Stomach smooth muscle (tissue), 2 donors: Measurements from ENCODE around the gene SYTL3.

Experiments
- H3K27ac ChIP-seq: one replicate; pipeline ENCODE4 v1.7.0; 2013; ENCODE audit warnings: mild to moderate bottlenecking, low read length, inconsistent platforms
- H3K27me3 ChIP-seq, 2 donors: one replicate each; pipeline ENCODE4 v1.7.0; 2013; ENCODE audit warnings: low read length in 2 of 2; ENCODE audit not compliant: insufficient read depth in 2 of 2, control insufficient read depth in 1 of 2
- H3K36me3 ChIP-seq, 2 donors: one replicate each; pipeline ENCODE4 v1.7.0; 2013; ENCODE audit warnings: low read length in 2 of 2; ENCODE audit not compliant: control insufficient read depth in 2 of 2, insufficient read depth in 2 of 2
- H3K4me1 ChIP-seq: one replicate; pipeline ENCODE4 v1.7.0; 2013; ENCODE audit warnings: low read length; ENCODE audit not compliant: control insufficient read depth, insufficient read depth
- H3K4me3 ChIP-seq, 2 donors: one replicate each; pipeline ENCODE4 v1.7.0; 2013; ENCODE audit warnings: low read length in 2 of 2
- H3K9ac ChIP-seq, 2 donors: one replicate each; pipeline ENCODE4 v1.7.0; 2013; ENCODE audit warnings: low read length in 2 of 2, mild to moderate bottlenecking in 1 of 2
- H3K9me3 ChIP-seq, 2 donors: one replicate each; pipeline ENCODE4 v1.7.0; 2013; ENCODE audit warnings: low read length in 2 of 2; ENCODE audit not compliant: control insufficient read depth in 2 of 2
- donor health status: healthy.
- donor health status: Pancreatic carcinoma.

SYTL3 gene

DNA sequence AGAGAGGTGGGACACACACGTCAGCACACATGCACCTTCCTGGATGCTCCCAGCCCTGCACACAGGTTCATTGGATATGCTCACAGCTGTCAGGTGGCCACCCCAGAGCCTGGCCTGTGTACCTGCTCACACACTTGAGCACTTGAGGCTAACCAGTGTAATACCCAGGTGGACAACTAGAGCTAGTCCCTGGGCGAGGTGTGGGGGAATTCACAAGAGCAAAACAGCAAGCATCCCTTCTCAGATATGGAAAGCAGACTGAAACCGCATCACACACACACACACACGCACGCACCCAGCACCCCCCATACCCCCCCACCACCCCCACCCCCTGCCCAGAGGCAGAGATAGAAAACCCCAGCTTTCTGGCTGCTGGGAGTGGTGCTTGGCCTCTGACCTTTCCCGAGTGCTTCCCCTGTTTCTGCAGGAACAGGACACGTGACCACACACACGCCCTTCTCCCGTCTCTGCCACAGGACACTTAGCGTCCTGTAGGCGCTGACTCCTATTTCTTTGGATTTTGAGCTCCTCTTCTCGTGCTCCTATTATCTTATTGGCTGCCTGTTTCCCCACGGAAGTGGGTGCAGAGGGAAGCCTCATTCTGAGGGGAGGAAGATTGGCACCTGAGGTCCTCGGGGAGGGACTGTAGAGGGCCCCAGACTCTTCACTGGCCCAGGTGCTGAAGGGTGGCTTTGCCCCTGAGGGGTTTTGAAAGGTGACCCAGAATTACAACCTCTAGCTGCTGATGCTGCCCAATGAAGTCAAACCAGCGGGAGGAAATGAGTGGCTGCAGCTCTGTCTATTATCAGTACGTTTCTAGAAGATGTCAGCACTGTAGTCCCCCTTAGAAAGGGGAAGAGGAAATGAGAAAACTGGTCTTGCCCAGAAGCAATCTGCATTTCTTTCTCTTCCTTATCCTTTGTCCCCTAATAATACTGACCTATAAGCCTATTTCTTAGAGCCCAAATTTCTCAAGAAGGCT, 65.8 kb downstream of the SYTL3 start:
- H3K4me1 ChIP-seq: no peaks in the 10 kb centered on the region
- H3K27me3 ChIP-seq: no peaks in the 10 kb centered on the region
- no peak overlapping the region for H3K4me3 ChIP-seq
- no peaks in the 10 kb centered on the region for H3K9me3 ChIP-seq
- H3K36me3 ChIP-seq: peaks cover 0 to 2% of the 10 kb centered on the region in 2 donors
- no peak overlapping the region for H3K9ac ChIP-seq
- H3K27ac ChIP-seq: no peak overlapping the region

DNA sequence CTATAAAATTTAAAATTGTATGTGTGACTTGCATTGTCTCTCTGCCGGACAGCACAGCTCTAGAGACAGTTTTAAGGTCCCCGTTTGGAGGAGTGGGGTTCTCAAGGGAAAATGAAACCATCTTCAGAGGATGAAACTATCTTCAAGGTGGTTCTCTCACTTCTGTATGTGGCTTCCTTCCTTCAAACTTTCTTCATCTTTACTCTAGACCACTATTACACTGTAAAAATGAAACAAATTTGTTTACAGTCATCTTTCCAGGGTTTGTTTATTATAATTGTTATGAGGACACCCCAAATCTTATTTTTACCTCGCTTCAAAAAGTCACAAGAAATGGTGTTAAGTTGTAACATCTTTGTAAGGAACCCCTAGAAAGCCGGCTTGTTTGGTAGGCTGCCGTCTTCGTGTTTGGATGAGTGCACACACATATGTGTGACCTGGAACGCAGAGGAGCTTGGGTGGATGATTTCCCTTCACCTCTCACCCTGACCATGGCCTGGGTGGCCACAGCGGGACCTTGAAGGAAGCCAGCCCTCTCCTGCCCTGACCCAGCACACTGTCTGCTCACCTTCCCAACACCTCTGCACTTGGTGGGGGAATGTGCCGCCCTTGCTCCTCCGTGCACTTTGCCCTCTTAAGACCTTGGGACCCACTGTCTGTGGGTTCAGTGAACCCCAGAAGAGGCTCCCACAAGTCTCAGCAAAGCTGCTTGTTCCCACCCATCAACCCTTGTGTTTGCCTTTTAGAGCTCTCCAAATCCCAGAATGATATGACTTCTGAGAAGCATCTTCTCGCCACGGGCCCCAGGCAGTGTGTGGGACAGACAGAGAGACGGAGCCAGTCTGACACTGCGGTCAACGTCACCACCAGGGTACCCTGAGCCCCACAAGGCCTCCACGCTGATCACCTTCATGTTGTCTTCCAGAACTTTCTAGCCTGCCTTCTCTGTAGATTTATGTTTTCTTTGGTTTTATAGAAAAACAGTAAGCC, 67.8 kb downstream of the SYTL3 start:
- Histone ChIP-seq H3K27ac (no peak overlapping the region), H3K36me3 (peaks cover 0 to 2% of the 10 kb centered on the region in 2 donors), H3K9me3 (no peaks in the 10 kb centered on the region), H3K27me3 (no peaks in the 10 kb centered on the region), H3K4me3 (no peak overlapping the region), H3K4me1 (no peaks in the 10 kb centered on the region), H3K9ac (no peak overlapping the region)

DNA sequence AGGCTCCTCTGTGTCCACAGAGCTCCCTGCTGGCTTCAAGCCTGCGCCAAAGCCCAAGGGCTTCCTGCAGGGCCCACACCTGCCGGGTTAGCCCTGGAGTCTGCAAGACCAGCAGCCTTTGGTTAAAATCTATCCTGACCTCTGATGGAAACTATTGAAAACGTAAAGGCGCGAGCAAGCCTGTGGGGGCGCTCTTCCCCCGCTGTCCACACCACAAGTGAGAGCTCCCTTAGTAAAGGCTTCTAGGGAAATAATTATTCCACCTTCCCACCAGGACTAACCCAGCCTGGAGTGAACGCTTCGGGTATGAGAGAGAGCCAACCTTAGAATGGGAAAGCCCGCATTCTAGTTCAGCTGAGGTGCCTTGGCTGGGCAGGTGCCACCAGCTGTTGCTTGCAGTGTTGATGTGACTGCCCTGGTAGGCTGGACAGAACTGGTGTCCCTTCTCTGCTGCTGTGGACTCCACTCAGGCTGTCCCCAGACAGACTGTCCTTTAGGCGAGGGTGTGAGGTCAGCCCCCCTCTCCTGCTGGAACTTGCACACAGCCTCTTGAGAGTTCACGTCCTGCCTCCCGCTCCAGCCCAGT, 68.7 kb downstream of the SYTL3 start:
- Histone ChIP-seq H3K9ac (no peak overlapping the region), H3K27me3 (no peaks in the 10 kb centered on the region), H3K4me3 (no peak overlapping the region), H3K4me1 (no peaks in the 10 kb centered on the region), H3K9me3 (no peaks in the 10 kb centered on the region), H3K36me3 (peaks cover 0 to 2% of the 10 kb centered on the region in 2 donors), H3K27ac (no peak overlapping the region)

DNA sequence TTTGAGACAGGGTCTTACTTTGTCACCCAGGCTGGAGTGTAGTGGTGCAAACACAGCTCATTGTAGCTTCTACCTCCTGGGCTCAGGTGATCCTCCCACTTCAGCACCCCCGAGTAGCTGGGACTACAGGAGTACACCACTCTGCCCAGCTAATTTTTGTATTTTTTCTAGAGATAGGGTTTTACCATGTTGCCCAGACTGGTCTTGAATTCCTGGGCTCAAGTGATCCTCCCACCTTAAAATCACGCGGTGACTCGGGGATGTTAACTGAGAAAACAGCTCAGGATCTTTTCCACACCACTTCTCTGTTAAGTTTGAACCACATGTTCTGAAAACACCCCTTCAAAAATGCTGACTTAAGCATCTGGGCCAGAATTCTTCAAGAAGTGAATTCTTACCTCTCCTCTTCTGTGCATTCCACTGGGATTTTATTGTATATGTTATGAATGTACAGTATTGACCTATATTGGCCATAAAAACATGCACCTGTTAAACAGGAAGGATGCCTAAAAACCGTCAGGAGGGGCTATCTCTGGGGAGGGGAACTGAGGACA, 72.4 kb downstream of the SYTL3 start:
- Histone ChIP-seq H3K27ac (no peak overlapping the region), H3K27me3 (no peaks in the 10 kb centered on the region), H3K9me3 (no peaks in the 10 kb centered on the region), H3K9ac (no peak overlapping the region), H3K36me3 (peaks cover 0 to 2% of the 10 kb centered on the region in 2 donors), H3K4me1 (no peaks in the 10 kb centered on the region), H3K4me3 (no peak overlapping the region)

DNA sequence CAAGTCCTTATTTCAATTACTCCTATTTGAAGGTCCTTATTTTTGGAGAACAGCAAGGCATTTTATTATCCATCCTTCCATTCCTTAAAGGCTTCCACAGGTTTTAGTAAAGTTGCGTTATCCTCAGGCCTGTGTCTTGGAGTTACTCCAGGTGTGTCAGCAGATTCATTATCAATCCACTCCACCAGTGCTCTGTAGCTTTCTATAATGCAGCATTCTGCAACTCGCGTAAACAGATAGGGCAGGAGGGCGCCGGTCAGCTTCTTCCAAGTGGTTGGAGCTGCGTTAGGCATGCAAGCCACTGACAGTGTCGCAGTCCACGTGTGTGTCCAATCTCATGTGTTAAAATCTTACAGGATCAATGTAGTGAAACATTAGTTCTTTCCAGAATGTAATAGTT, 75.8 kb downstream of the SYTL3 start:
- H3K4me3 ChIP-seq: no peak overlapping the region
- no peaks in the 10 kb centered on the region for H3K27me3 ChIP-seq
- H3K27ac ChIP-seq: no peak overlapping the region
- no peaks in the 10 kb centered on the region for H3K4me1 ChIP-seq
- no peaks in the 10 kb centered on the region for H3K36me3 ChIP-seq
- no peaks in the 10 kb centered on the region for H3K9me3 ChIP-seq
- H3K9ac ChIP-seq: no peak overlapping the region

- no peaks in the 10 kb centered on the region for H3K27me3 ChIP-seq
- no peak overlapping the region for H3K4me3 ChIP-seq
- H3K9me3 ChIP-seq: no peaks in the 10 kb centered on the region
- H3K36me3 ChIP-seq: peaks cover 0 to 2% of the 10 kb centered on the region in 2 donors
- H3K4me1 ChIP-seq: no peaks in the 10 kb centered on the region
- H3K27ac ChIP-seq: no peak overlapping the region
- H3K9ac ChIP-seq: no peak overlapping the region
These were observed 80.2 kb downstream of the SYTL3 start for GRCh38 chr6:158729906-158730540.

DNA sequence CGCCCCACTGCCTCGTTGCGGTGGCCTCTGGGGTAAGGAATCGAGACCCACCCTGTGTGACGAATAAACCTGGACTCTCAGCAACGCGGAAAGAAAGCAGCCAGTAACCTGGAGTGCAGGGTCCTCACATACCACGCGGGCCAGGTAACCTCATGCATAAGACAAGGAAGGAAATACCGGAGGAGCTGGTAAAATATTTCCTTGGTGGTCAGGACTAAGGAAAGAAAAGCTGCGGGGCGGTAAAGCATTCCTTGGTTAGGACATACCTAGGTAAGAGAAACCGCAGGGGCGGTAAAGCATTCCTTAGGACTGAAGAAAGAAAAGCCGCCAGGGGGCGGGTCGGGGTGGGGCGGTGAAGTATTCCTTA, 80.7 kb downstream of the SYTL3 start:
- peaks cover 0 to 2% of the 10 kb centered on the region in 2 donors for H3K36me3 ChIP-seq

DNA sequence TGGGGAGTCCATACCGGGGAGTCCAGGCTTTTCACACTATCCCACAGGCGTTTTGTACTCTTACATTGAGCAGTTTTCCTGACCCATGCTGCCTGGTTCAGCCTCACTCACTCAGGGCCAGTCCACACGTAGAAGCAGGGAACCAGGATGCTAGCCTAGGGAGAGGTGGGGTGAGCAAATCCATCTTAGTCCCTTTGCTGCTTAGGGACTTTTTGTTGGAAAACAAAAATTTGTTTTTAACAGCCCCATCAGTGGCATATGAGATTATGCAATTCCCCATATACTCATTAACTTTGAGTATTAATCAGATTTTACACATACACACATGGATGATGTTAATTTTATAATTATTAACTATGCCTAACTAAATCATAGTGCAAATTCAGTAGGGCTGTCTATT, 85.2 kb downstream of the SYTL3 start:
- peaks cover 0 to 4% of the 10 kb centered on the region in 2 donors for H3K9me3 ChIP-seq
- H3K4me3 ChIP-seq: no peak overlapping the region
- peaks cover 3% of the 10 kb centered on the region for H3K4me1 ChIP-seq
- H3K36me3 ChIP-seq: peaks cover 0 to 2% of the 10 kb centered on the region in 2 donors
- no peaks in the 10 kb centered on the region for H3K27me3 ChIP-seq
- H3K27ac ChIP-seq: no peak overlapping the region
- no peak overlapping the region for H3K9ac ChIP-seq

More for the DNA sequence above, 80.7 kb downstream of the SYTL3 start:
- Histone ChIP-seq H3K27ac (no peak overlapping the region), H3K4me3 (no peak overlapping the region), H3K9me3 (no peaks in the 10 kb centered on the region), H3K27me3 (no peaks in the 10 kb centered on the region), H3K9ac (no peak overlapping the region), H3K4me1 (no peaks in the 10 kb centered on the region)

DNA sequence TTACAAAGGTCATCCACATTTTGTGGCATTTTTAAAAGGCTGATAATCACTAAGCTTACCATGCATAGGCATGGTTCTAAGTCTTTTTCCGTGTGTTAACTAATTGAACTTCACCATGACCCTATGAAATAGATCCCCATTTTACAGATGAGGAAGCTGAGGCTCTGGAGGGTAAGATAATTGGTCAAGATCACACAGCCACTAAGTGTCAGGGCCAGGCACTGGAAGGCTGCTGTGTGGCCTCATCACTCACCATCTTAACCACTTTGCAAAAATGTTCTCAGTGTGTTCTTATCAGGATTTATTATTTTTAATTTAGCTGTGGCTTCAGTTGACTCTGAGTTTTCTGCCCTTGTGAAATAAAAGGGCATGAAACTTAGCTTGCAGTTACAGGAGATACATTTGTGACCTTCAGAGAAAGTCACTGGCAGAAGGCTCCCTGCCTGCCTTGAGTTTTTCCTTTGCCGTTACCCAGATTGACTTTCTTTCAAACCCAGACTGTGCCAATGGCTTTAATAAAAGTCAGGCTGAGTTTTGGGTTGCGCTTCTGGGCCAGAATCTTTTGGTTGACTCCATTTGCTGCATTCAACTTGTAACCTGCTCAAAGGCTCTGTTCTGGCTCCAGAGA, 87.3 kb downstream of the SYTL3 start:
- H3K36me3 ChIP-seq: peaks cover 0 to 2% of the 10 kb centered on the region in 2 donors
- H3K9me3 ChIP-seq: peaks cover 0 to 4% of the 10 kb centered on the region in 2 donors
- no peak overlapping the region for H3K4me3 ChIP-seq
- H3K27ac ChIP-seq: no peak overlapping the region
- H3K4me1 ChIP-seq: peaks cover 3% of the 10 kb centered on the region
- H3K9ac ChIP-seq: no peak overlapping the region
- H3K27me3 ChIP-seq: no peaks in the 10 kb centered on the region
